ENCODE results near the gene LIG3. TPM values are rescaled to one million over a fixed set of nuclear protein-coding genes. Genes with fewer than 3 reads are reported as not detected.

The LIG3 gene
- total and polyA plus RNA-seq, 2 experiments from 2014 or later = 16.4 to 119 TPM

DNA sequence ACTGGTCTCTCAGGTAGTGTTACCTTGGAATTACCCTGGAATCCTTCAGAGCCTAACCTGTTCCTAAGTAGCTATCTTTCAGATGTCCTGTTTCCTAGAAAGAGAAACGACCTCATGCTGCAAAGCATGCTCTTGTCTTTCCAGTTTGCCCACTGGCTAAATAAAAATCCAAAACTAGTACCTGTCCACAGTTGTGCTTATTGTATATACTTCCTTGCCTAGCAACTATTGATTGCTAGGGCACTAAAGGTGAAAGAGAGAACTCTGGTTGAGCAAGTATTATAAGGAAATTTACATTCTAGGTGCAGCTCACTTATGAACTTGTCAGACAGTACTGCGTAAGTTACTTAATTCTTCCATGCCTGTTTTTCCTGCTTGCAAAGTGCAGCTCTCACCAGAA, 38.5 kb downstream of the LIG3 start (continued):
- TF ChIP-seq, protein P1, sequence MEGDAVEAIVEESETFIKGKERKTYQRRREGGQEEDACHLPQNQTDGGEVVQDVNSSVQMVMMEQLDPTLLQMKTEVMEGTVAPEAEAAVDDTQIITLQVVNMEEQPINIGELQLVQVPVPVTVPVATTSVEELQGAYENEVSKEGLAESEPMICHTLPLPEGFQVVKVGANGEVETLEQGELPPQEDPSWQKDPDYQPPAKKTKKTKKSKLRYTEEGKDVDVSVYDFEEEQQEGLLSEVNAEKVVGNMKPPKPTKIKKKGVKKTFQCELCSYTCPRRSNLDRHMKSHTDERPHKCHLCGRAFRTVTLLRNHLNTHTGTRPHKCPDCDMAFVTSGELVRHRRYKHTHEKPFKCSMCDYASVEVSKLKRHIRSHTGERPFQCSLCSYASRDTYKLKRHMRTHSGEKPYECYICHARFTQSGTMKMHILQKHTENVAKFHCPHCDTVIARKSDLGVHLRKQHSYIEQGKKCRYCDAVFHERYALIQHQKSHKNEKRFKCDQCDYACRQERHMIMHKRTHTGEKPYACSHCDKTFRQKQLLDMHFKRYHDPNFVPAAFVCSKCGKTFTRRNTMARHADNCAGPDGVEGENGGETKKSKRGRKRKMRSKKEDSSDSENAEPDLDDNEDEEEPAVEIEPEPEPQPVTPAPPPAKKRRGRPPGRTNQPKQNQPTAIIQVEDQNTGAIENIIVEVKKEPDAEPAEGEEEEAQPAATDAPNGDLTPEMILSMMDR (conservative IDR thresholded peaks at IDR 0.05; ENCODE audit: low read depth in 2 of 2) = no peak

DNA sequence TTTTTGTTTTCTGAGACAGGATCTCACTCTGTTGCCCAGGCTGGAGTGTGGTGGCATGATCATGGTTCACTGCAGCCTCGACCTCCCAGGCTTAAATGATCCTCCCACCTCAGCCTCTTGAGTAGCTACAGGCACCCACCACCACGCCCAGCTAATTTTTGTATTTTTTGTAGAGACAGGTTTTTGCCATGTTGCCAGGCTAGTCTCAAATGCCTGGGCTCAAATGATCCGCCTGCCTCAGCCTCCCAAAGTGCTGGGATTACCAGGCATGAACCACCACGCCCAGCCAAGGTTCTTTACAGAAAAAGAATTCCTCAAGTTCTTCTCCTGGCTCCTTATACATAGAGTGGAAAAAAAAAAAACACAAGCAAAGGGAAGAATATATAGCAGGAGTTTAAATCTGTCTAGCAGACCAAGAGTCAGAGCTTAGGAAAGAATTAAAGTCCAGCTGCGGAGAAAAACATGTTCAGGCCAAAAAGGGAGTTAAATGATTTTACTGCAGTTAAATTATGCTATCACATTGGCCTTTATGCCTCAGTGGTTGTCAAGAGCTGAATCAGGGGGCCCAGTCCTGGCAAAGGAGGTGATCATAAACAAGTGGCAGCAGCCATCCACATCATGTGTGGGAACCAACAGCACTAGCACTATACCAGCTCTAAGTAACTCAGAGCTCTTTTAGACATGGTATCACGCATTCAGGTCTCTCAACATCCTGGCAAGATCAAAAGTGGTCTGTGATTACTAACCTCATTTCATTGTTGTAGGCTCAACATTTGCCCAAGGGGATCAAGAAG, 39.3 kb downstream of the LIG3 start:
- DNase-seq (ENCODE audit: low spot score) = no peak
- no peak overlapping the region for H3K4me3 Mint-ChIP-seq
- Histone ChIP-seq H4K20me1 (replicated peaks; ENCODE audit: insufficient read depth) (no peaks in the 10 kb centered on the region), H3F3A (replicated peaks; ENCODE audit: low read depth) (no peaks in the 10 kb centered on the region), H2AFZ (no peak overlapping the region), H3K9me2 (ENCODE audit: insufficient read depth) (no peaks in the 10 kb centered on the region), H3K4me1 (ENCODE audit: insufficient read depth) (no peaks in the 10 kb centered on the region), H3K4me2 (no peak overlapping the region), H3K4me3 (no peak overlapping the region), H3K36me3 (ENCODE audit: insufficient read depth) (no peaks in the 10 kb centered on the region), H3K27me3 (ENCODE audit: insufficient read depth) (no peaks in the 10 kb centered on the region), H3K79me2 (replicated peaks; ENCODE audit: insufficient read depth) (no peaks in the 10 kb centered on the region), H3K27ac (ENCODE audit: low read depth) (no peak overlapping the region)
- no peak overlapping the region for H3K27ac Mint-ChIP-seq
- H3K9me3 Mint-ChIP-seq = no peaks in the 10 kb centered on the region
- ATAC-seq = no peak
- H3K27me3 Mint-ChIP-seq (ENCODE audit: insufficient read depth, low read depth, poor library complexity) = no peaks in the 10 kb centered on the region
- no peaks in the 10 kb centered on the region for H3K4me1 Mint-ChIP-seq
- peaks cover 6% of the 10 kb centered on the region; the same call in 2 of the 3 replicates for H3K36me3 Mint-ChIP-seq (ENCODE audit: low read depth)
- TF ChIP-seq, protein P2, sequence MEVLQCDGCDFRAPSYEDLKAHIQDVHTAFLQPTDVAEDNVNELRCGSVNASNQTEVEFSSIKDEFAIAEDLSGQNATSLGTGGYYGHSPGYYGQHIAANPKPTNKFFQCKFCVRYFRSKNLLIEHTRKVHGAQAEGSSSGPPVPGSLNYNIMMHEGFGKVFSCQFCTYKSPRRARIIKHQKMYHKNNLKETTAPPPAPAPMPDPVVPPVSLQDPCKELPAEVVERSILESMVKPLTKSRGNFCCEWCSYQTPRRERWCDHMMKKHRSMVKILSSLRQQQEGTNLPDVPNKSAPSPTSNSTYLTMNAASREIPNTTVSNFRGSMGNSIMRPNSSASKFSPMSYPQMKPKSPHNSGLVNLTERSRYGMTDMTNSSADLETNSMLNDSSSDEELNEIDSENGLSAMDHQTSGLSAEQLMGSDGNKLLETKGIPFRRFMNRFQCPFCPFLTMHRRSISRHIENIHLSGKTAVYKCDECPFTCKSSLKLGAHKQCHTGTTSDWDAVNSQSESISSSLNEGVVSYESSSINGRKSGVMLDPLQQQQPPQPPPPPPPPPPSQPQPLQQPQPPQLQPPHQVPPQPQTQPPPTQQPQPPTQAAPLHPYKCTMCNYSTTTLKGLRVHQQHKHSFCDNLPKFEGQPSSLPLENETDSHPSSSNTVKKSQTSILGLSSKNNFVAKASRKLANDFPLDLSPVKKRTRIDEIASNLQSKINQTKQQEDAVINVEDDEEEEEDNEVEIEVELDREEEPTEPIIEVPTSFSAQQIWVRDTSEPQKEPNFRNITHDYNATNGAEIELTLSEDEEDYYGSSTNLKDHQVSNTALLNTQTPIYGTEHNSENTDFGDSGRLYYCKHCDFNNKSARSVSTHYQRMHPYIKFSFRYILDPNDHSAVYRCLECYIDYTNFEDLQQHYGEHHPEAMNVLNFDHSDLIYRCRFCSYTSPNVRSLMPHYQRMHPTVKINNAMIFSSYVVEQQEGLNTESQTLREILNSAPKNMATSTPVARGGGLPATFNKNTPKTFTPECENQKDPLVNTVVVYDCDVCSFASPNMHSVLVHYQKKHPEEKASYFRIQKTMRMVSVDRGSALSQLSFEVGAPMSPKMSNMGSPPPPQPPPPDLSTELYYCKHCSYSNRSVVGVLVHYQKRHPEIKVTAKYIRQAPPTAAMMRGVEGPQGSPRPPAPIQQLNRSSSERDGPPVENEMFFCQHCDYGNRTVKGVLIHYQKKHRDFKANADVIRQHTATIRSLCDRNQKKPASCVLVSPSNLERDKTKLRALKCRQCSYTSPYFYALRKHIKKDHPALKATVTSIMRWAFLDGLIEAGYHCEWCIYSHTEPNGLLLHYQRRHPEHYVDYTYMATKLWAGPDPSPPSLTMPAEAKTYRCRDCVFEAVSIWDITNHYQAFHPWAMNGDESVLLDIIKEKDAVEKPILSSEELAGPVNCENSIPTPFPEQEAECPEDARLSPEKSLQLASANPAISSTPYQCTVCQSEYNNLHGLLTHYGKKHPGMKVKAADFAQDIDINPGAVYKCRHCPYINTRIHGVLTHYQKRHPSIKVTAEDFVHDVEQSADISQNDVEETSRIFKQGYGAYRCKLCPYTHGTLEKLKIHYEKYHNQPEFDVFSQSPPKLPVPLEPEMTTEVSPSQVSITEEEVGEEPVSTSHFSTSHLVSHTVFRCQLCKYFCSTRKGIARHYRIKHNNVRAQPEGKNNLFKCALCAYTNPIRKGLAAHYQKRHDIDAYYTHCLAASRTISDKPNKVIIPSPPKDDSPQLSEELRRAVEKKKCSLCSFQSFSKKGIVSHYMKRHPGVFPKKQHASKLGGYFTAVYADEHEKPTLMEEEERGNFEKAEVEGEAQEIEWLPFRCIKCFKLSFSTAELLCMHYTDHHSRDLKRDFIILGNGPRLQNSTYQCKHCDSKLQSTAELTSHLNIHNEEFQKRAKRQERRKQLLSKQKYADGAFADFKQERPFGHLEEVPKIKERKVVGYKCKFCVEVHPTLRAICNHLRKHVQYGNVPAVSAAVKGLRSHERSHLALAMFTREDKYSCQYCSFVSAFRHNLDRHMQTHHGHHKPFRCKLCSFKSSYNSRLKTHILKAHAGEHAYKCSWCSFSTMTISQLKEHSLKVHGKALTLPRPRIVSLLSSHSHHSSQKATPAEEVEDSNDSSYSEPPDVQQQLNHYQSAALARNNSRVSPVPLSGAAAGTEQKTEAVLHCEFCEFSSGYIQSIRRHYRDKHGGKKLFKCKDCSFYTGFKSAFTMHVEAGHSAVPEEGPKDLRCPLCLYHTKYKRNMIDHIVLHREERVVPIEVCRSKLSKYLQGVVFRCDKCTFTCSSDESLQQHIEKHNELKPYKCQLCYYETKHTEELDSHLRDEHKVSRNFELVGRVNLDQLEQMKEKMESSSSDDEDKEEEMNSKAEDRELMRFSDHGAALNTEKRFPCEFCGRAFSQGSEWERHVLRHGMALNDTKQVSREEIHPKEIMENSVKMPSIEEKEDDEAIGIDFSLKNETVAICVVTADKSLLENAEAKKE (CRISPR knock-in tag; IDR thresholded peaks at IDR 0.05) = no peak
- TF ChIP-seq EZH2phosphoT487 (IDR thresholded peaks at IDR 0.05; ENCODE audit: unreplicated experiment) = no peak
- TF ChIP-seq, protein P1 (conservative IDR thresholded peaks at IDR 0.05; ENCODE audit: low read depth in 2 of 2) = no peak
- TF ChIP-seq, protein P3, sequence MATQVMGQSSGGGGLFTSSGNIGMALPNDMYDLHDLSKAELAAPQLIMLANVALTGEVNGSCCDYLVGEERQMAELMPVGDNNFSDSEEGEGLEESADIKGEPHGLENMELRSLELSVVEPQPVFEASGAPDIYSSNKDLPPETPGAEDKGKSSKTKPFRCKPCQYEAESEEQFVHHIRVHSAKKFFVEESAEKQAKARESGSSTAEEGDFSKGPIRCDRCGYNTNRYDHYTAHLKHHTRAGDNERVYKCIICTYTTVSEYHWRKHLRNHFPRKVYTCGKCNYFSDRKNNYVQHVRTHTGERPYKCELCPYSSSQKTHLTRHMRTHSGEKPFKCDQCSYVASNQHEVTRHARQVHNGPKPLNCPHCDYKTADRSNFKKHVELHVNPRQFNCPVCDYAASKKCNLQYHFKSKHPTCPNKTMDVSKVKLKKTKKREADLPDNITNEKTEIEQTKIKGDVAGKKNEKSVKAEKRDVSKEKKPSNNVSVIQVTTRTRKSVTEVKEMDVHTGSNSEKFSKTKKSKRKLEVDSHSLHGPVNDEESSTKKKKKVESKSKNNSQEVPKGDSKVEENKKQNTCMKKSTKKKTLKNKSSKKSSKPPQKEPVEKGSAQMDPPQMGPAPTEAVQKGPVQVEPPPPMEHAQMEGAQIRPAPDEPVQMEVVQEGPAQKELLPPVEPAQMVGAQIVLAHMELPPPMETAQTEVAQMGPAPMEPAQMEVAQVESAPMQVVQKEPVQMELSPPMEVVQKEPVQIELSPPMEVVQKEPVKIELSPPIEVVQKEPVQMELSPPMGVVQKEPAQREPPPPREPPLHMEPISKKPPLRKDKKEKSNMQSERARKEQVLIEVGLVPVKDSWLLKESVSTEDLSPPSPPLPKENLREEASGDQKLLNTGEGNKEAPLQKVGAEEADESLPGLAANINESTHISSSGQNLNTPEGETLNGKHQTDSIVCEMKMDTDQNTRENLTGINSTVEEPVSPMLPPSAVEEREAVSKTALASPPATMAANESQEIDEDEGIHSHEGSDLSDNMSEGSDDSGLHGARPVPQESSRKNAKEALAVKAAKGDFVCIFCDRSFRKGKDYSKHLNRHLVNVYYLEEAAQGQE (IDR thresholded peaks at IDR 0.05; ENCODE audit: unreplicated experiment) = no peak
- TF ChIP-seq ZNF331 (CRISPR knock-in tag; IDR thresholded peaks at IDR 0.05; ENCODE audit: low read depth) = no peak
- no peak for TF ChIP-seq EZH2 (IDR thresholded peaks at IDR 0.05; ENCODE audit: low read depth, unreplicated experiment)
- TF ChIP-seq ZNF114 (CRISPR knock-in tag; IDR thresholded peaks at IDR 0.05) = no peak
- TF ChIP-seq NANOG (IDR thresholded peaks at IDR 0.05; ENCODE audit: borderline replicate concordance) = no peak
- no peak for TF ChIP-seq POLR2AphosphoS5 (IDR thresholded peaks at IDR 0.05; ENCODE audit: low read depth)
